K562 (cell line): ENCODE results near the gene AUNIP.

Experiments
- DPF2 ChIP-seq: fragments of 450-650 bp; IDR thresholded peaks from 2 replicates; pipeline ENCODE4 v1.6.1; 2016
- ETS1 ChIP-seq: conservative IDR thresholded peaks from 2 replicates; pipeline ENCODE4 v1.6.1; 2011; ENCODE audit warnings: low read depth, mild to moderate bottlenecking, low read length; ENCODE audit not compliant: control insufficient read depth
- KDM2B ChIP-seq: fragments of 250-450 bp; sonication (Bioruptor Pico); IDR thresholded peaks from 2 replicates; pipeline ENCODE4 v1.8.0; 2021; ENCODE audit warnings: mild to moderate bottlenecking, moderate library complexity
- MAX ChIP-seq: sonication (generic); formaldehyde crosslinking; IDR thresholded peaks from 2 replicates; pipeline ENCODE4 v1.9.0; 2022; ENCODE audit warnings: mild to moderate bottlenecking, missing genetic modification reagents
- PHB2 ChIP-seq: fragments of 450-650 bp; IDR thresholded peaks from 2 replicates; pipeline ENCODE4 v1.6.1; 2017; ENCODE audit warnings: low read depth
- POLR2A ChIP-seq: fragments of 450-650 bp; conservative IDR thresholded peaks from 2 replicates; pipeline ENCODE4 v1.6.1; 2016
- SP1 ChIP-seq: sonication (generic); formaldehyde crosslinking; IDR thresholded peaks from 2 replicates; pipeline ENCODE4 v1.8.1; 2022; ENCODE audit warnings: mild to moderate bottlenecking, missing genetic modification reagents
- TBL1XR1 ChIP-seq, 2 experiments: IDR thresholded peaks; 2 replicates each; pipeline ENCODE4 v1.6.1; 2012; ENCODE audit warnings: improper control_type of control experiment in 2 of 2, low read length in 2 of 2, mild to moderate bottlenecking in 1 of 2
- ZFPM2 ChIP-seq: fragments of 250-450 bp; sonication (Bioruptor Pico); IDR thresholded peaks from 2 replicates; pipeline ENCODE4 v1.5.1; 2022; ENCODE audit warnings: mild to moderate bottlenecking
- ZNF24 ChIP-seq: fragments of 450-650 bp; IDR thresholded peaks from 2 replicates; pipeline ENCODE4 v1.6.1; 2016
- TF ChIP-seq, protein P1 (sequence below): sonication (generic); formaldehyde crosslinking; IDR thresholded peaks from 2 replicates; pipeline ENCODE4 v1.8.0; 2022; ENCODE audit warnings: missing genetic modification reagents, mild to moderate bottlenecking, moderate library complexity, borderline replicate concordance

- TF ChIP-seq KDM2B (CRISPR knock-in tag), result no peak
- TF ChIP-seq SP1 (CRISPR knock-in tag), result no peak
- TF ChIP-seq PHB2, result no peak
- TF ChIP-seq ZNF24, result no peak
- TF ChIP-seq ETS1, result no peak
- peak; percentile 30; the same call in 1 of the 2 replicates for TF ChIP-seq DPF2
- no peak for TF ChIP-seq TBL1XR1 (IDR thresholded peaks at IDR 0.05; ENCODE audit: low read length in 2 of 2)
- TF ChIP-seq MAX (CRISPR knock-in tag), result no peak
- TF ChIP-seq POLR2A, result no peak
- TF ChIP-seq, protein P1, sequence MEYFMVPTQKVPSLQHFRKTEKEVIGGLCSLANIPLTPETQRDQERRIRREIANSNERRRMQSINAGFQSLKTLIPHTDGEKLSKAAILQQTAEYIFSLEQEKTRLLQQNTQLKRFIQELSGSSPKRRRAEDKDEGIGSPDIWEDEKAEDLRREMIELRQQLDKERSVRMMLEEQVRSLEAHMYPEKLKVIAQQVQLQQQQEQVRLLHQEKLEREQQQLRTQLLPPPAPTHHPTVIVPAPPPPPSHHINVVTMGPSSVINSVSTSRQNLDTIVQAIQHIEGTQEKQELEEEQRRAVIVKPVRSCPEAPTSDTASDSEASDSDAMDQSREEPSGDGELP (CRISPR knock-in tag), result no peak
- TF ChIP-seq ZFPM2, result no peak
Measured at GRCh38 chr1:25890239-25891034, 31.2 kb upstream of the AUNIP start.
